Lung (tissue), 12 donors: ENCODE measurements around the gene BORCS5. TPM values are rescaled to one million over a fixed set of nuclear protein-coding genes. Genes with fewer than 3 reads are reported as not detected.

Experiments
- ATAC-seq: fragments of 200-7000 bp; cut with Tn5 transposase; one replicate; pipeline ENCODE4 v1.9.1; 2020; ENCODE audit warnings: moderate number of reproducible peaks; ENCODE audit not compliant: insufficient read depth, low FRiP score
- DNase-seq, 3 donors: peaks; one replicate each; pipeline ENCODE4 v3.0.0-alpha.2; 2013 to 2017
- H3K27ac ChIP-seq, 2 donors: one replicate each; pipeline ENCODE4 v1.5.1; 2013; ENCODE audit warnings: mild to moderate bottlenecking in 2 of 2, moderate library complexity in 2 of 2, control low read depth in 1 of 2, inconsistent platforms in 1 of 2, low read depth in 1 of 2, low read length in 1 of 2
- H3K27me3 ChIP-seq, 3 donors: one replicate each; pipeline ENCODE4 v1.5.1; 2013; ENCODE audit warnings: low read length in 2 of 3; ENCODE audit not compliant: control insufficient read depth in 3 of 3, insufficient read depth in 3 of 3
- H3K36me3 ChIP-seq, 4 donors: one replicate each; pipeline ENCODE4 v1.5.1; 2013; ENCODE audit warnings: low read length in 4 of 4, mild to moderate bottlenecking in 1 of 4, moderate library complexity in 1 of 4; ENCODE audit not compliant: control insufficient read depth in 4 of 4, insufficient read depth in 4 of 4
- H3K4me1 ChIP-seq, 5 donors: one replicate each; pipeline ENCODE4 v1.5.1; 2013; ENCODE audit warnings: low read length in 5 of 5, mild to moderate bottlenecking in 2 of 5, moderate library complexity in 1 of 5; ENCODE audit not compliant: control insufficient read depth in 5 of 5, insufficient read depth in 5 of 5
- H3K4me3 ChIP-seq: one replicate; pipeline ENCODE4 v1.5.1; 2013; ENCODE audit warnings: mild to moderate bottlenecking, control low read depth, moderate library complexity
- H3K9ac ChIP-seq, 2 donors: one replicate each; pipeline ENCODE4 v1.5.1; 2013; ENCODE audit warnings: low read length in 2 of 2, control low read depth in 1 of 2; ENCODE audit not compliant: insufficient read depth in 1 of 2
- H3K9me3 ChIP-seq, 4 donors: one replicate each; pipeline ENCODE4 v1.5.1; 2013; ENCODE audit warnings: low read length in 3 of 4, mild to moderate bottlenecking in 1 of 4, moderate library complexity in 1 of 4; ENCODE audit not compliant: control insufficient read depth in 4 of 4, insufficient read depth in 3 of 4
- WGBS, 2 donors: extraction: QIAGEN DNeasy Blood & Tissue Kit; methylation state at CpG; one replicate each; pipeline ENCODE4 v1.1.7; 2013; 5-methylcytosine and 5-hydroxymethylcytosine counted together
- polyA plus RNA-seq, 2 donors: library from polyadenylated mRNA; stranded (reverse); fragments of 200-250 nt; gene quantifications; one replicate each; pipeline ENCODE4 v1.2.1, GENCODE V29; 2013
- total RNA-seq, 2 donors: library from RNA; depleted of rRNA in 1 of 2; stranded (reverse); fragments of >200 nt in 1 of 2; gene quantifications; one replicate each; pipeline ENCODE4 v1.2.1, GENCODE V29; 2014 to 2021
- TF ChIP-seq, protein P1 (sequence below): IDR thresholded peaks from 2 replicates; pipeline ENCODE4 v1.5.1; 2012; ENCODE audit warnings: mild to moderate bottlenecking; ENCODE audit errors: control extremely low read depth, extremely low read depth
- donor health status: control.
- donor health status: control.
- donor health status: Bipolar disorder and iron deficiency.
- donor health status: healthy.
- donor health status: DM: yes; HTN: yes; CAD: no.

Gene BORCS5
- total and polyA plus RNA-seq, 4 donors, result 4.7 to 26.8 (median 10.3) TPM

DNA sequence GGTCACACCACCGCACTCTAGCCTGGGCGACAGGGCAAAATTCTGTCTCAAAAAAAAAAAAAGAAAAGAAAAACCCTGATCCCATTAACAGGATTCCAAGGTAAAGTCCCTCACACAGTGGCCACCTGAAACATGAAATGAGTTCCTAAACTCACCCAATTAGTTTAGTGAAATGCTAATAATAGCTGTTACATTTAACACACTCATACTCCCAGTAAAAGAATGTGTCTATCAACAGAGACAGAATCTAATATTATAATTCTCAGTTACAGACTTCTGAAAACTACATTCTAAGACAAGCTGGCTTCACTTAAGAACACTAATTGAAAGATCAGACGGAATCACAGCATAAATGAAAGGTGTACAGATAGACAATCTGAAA lies 161.6 kb downstream of the BORCS5 start:
- DNase-seq (no peak), ATAC-seq (no peak)
- TF ChIP-seq, protein P1, sequence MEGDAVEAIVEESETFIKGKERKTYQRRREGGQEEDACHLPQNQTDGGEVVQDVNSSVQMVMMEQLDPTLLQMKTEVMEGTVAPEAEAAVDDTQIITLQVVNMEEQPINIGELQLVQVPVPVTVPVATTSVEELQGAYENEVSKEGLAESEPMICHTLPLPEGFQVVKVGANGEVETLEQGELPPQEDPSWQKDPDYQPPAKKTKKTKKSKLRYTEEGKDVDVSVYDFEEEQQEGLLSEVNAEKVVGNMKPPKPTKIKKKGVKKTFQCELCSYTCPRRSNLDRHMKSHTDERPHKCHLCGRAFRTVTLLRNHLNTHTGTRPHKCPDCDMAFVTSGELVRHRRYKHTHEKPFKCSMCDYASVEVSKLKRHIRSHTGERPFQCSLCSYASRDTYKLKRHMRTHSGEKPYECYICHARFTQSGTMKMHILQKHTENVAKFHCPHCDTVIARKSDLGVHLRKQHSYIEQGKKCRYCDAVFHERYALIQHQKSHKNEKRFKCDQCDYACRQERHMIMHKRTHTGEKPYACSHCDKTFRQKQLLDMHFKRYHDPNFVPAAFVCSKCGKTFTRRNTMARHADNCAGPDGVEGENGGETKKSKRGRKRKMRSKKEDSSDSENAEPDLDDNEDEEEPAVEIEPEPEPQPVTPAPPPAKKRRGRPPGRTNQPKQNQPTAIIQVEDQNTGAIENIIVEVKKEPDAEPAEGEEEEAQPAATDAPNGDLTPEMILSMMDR, result no peak
- Histone ChIP-seq H3K9me3 (no peaks in the 10 kb centered on the region), H3K27ac (no peak overlapping the region), H3K4me1 (peaks cover 0 to 10% (median 3%) of the 10 kb centered on the region in 5 donors), H3K36me3 (peaks cover 11 to 12% (median 12%) of the 10 kb centered on the region in 4 donors), H3K27me3 (no peaks in the 10 kb centered on the region), H3K9ac (no peak overlapping the region), H3K4me3 (no peak overlapping the region)
- WGBS, 2 donors, result 96 to 97% methylated on average over 3 of the region's 3 CpGs

DNA sequence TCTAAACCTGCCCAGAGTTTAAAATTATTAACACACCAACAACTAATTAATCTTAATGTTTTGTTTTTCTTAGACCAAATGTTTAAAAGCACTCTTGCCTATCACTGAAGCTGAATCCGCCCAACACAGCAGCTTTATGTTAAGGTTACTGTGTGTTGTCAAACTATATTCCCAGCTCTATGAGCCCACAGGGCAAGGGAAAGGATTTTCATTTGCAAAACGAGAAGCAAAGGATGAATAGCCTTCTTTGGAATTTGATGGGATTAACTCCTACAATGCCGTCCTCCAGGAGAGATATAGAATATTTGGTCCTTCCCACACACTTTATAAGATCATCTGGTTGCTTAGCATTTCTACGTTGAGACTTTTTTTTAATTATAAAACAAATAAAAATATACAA lies 162.0 kb downstream of the BORCS5 start:
- WGBS, 2 donors, result 76 to 83% methylated on average over 4 of the region's 4 CpGs

More for the DNA sequence above, 162.0 kb downstream of the BORCS5 start:
- Histone ChIP-seq H3K4me3 (no peak overlapping the region), H3K27ac (no peak overlapping the region), H3K9ac (no peak overlapping the region), H3K9me3 (no peaks in the 10 kb centered on the region), H3K27me3 (no peaks in the 10 kb centered on the region), H3K36me3 (peaks cover 11 to 12% (median 12%) of the 10 kb centered on the region in 4 donors), H3K4me1 (peaks cover 0 to 9% (median 3%) of the 10 kb centered on the region in 5 donors)
- no peak for ATAC-seq
- TF ChIP-seq, protein P1, result no peak
- peak in 1 of 3 donors; percentile 38 for DNase-seq

Other genes with a start within 250 kb of the BORCS5 start
- gene LRP6, start 90.0 kb upstream of the BORCS5 start, total RNA-seq, result 100 to 1,000 TPM in 1 of 2 donors, 10 to 100 TPM in 1; 39.5 to 125 TPM
- 10 to 100 TPM in 1 of 2 donors, 1 to 10 TPM in 1; 9.4 to 14.2 TPM for gene LRP6, start 90.0 kb upstream of the BORCS5 start, polyA plus RNA-seq
- gene MANSC1, start 6.8 kb upstream of the BORCS5 start, total RNA-seq, result 10 to 100 TPM in 1 of 2 donors, 1 to 10 TPM in 1; 8.0 to 26.7 TPM
- 10 to 100 TPM; 12.8 to 17.8 TPM for gene MANSC1, start 6.8 kb upstream of the BORCS5 start, polyA plus RNA-seq
- 10 to 100 TPM; 27.6 to 40.0 TPM for gene DUSP16, start 205.8 kb downstream of the BORCS5 start, total RNA-seq
- gene DUSP16, start 205.8 kb downstream of the BORCS5 start, polyA plus RNA-seq, result 10 to 100 TPM; 11.1 to 24.1 TPM